ENCODE results near the gene ADAMTSL2. TPM values are rescaled to one million over a fixed set of nuclear protein-coding genes. Genes with fewer than 3 reads are reported as not detected.

ADAMTSL2 gene
- under 1 TPM; 0.44 to 0.66 TPM for total RNA-seq
- polyA plus RNA-seq = under 1 TPM in 2 of 3 donors, not detected in 1; 0.03 to 0.14 TPM
- 0.32 to 5.1 (median 1.1) reads per million in 6 experiments for total RNA-seq

DNA sequence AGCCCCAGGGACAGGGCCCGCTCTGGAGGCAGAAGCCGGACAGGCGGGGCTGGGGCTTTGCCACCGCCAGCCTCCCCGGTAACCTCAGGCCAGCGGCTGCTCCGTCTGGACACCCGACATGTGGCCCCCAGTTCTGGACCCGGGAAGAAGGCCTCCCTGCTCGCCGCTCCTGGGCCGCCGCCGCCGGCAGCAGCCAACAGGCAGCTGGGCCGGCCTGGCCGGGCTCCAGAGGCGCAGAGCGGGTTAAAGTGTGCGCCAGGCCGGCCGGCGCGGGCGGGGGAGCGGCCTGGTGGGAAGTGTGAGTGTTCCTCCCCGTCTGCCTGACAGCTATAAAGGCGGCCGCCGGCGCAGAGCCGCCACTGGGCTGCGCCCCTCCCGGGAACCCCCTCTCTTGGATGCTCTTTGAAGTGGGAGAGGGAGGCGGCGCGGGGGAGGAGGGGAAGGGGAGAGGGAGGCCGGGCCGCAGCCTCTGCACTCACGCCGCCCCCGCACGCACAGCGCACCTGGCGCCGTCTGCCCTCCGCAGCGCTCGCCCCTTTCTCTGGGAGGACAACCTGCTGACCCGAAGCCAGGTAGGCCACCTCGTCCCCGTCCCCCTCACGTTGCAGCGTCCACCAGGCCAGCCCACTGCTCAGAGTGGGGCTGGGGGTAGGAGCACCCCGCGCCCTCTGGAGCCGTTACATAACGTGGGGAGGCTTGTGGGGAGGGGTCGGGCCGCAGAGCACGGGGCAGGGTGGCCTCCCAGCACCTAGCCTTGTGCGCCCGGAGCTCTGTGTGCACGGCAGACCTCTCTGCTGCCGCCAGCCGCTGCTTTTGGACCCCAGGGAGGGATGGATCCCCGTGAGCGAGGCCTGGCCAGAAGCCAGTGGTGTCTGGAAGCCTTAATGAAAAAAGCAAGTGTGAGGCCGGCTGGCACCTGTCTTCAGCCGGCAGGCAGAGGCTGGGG lies at the start of gene ADAMTSL2:
Gene ADAMTSL2, plus strand, starts transcription at position 359 of the 946 bp plus-strand sequence. CDS start 2,009 bp downstream, outside the sequence.
- Mint-ChIP-seq H3K9me3 (no peaks in the 10 kb centered on the region), H3K27ac (peak within 1 kb of the TSS in 7 of 10 donors; percentile 21 to 75 (median 56)), H3K27me3 (peaks cover 0 to 11% (median 0%) of the 10 kb centered on the region in 5 donors), H3K36me3 (no peaks in the 10 kb centered on the region), H3K4me3 (peak within 1 kb of the TSS; percentile 42 to 80 (median 64)), H3K4me1 (peaks cover 11 to 30% (median 22%) of the 10 kb centered on the region in 4 donors)
- peak; percentile 87 to 90 for ATAC-seq
- peak; percentile 17 to 78 (median 60) for DNase-seq
- POLR2A ChIA-PET = interaction anchor here (1.9 kb wide), 1 partner anchor 25 kb away, joined by 14 read pairs; no protein-coding TSS in a partner anchor

DNA sequence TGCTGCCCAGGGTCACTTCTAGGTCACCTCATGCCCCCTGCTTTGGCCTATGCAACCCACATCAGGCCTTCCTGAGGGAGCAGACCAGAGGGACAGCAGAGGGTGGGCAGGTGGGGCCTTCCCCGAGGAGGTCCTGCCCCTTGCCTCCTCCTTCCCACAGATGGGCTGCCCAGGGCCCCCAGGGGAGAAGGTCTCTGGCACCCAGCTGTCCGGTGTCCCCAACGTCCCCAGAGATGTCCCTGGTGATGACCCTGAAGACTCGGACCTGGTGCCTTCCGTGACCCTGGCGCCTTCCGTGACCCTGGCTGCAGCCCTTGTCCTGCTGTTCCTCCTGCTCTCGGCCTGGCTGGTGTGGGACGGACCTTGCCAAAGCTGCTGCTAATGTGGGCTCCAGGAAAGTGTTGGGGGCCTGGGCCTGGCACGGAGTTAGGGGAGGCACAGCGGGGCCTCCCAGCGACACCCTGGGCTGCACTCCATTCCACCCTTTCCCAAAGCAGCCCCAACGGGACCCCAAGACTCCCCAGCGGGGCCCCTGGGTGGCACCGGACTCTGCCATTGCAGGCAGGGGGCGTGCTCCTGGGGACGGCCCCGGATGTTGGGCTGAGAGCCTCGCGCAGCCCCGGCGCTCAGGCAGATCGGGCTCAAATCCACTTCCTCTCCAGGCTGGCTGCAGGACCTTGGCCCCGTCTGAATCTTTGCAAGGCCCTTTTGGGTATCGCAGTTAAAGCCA lies 48.8 kb upstream of the ADAMTSL2 start:
- peak overlapping the region in 8 of 10 donors; percentile 33 to 69 (median 54) for H3K4me3 Mint-ChIP-seq
- peaks cover 0 to 2% (median 0%) of the 10 kb centered on the region in 5 donors for H3K27me3 Mint-ChIP-seq
- peak; percentile 52 to 56 for ATAC-seq
- H3K4me1 Mint-ChIP-seq = peaks cover 2 to 8% (median 6%) of the 10 kb centered on the region in 4 donors
- POLR2A ChIA-PET = interaction anchor here (1.5 kb wide), 1 partner anchor 23 kb away, joined by 3 read pairs; no protein-coding TSS in a partner anchor
- H3K36me3 Mint-ChIP-seq = no peaks in the 10 kb centered on the region
- DNase-seq = peak in 2 of 10 donors; percentile 14 to 59
- H3K27ac Mint-ChIP-seq = peak overlapping the region in 6 of 10 donors; percentile 37 to 86 (median 70)
- H3K9me3 Mint-ChIP-seq = no peaks in the 10 kb centered on the region

DNA sequence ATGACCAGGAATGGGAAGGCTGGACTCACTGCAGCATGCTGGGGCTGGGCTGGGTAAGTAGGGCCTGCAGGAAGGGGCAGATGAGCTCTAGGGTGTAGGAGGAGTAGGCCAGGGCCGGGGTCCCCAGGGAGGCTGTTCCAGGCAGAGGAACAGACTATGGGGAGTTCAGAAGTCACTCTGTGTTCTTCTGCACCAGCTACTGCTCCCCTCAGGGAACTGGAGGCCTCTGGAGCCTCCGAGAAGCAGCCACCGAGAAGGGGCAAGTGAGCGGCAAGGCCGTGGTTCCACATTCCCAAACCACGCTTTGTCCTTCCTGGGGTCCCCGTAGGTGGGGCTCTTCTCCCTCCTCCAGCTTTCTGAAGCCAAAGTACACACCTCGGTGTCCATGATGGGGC lies 47.2 kb upstream of the ADAMTSL2 start:
- H3K4me3 Mint-ChIP-seq = no peak overlapping the region
- POLR2A ChIA-PET = interaction anchor here (0.9 kb wide), 1 partner anchor 22 kb away, joined by 3 read pairs; no protein-coding TSS in a partner anchor
- no peak for DNase-seq
- H3K9me3 Mint-ChIP-seq = no peaks in the 10 kb centered on the region
- H3K27me3 Mint-ChIP-seq = peaks cover 0 to 2% (median 0%) of the 10 kb centered on the region in 5 donors
- H3K27ac Mint-ChIP-seq = no peak overlapping the region
- H3K4me1 Mint-ChIP-seq = peaks cover 2 to 8% (median 6%) of the 10 kb centered on the region in 4 donors
- H3K36me3 Mint-ChIP-seq = no peaks in the 10 kb centered on the region
- no peak for ATAC-seq

DNA sequence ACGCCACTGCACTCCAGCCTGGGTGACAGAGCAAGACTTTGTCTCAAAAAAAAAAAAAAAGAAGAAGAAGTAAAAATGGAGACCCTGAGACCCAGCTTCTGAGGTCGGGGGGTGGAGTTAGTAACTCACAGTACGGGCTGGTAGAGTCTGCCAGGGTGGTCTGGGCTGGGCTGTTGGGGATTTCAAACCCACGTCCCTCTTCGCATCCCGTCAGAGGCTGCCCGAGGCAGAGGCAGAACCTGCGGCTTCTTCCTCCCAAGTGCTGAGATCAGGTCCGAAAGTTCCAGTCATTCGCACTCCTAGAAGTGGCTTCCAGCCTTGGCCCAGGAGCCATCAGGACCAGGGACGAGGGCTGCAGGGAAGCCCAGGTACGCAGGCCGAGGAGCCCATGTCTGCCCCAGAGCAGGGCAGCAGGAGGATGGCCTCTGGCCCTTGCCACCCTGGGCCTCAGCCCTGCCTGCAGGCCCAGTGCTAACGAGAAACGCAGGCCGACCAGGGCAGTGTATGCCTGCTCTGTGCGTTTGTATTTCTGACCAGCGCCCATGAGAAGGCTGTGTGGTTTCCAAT lies 45.7 kb upstream of the ADAMTSL2 start:
- Mint-ChIP-seq H3K27ac (no peak overlapping the region), H3K4me1 (peaks cover 2 to 8% (median 6%) of the 10 kb centered on the region in 4 donors), H3K9me3 (no peaks in the 10 kb centered on the region), H3K27me3 (peaks cover 0 to 2% (median 0%) of the 10 kb centered on the region in 5 donors), H3K4me3 (no peak overlapping the region), H3K36me3 (no peaks in the 10 kb centered on the region)
- POLR2A ChIA-PET = no interaction called here
- ATAC-seq = no peak
- DNase-seq = no peak

DNA sequence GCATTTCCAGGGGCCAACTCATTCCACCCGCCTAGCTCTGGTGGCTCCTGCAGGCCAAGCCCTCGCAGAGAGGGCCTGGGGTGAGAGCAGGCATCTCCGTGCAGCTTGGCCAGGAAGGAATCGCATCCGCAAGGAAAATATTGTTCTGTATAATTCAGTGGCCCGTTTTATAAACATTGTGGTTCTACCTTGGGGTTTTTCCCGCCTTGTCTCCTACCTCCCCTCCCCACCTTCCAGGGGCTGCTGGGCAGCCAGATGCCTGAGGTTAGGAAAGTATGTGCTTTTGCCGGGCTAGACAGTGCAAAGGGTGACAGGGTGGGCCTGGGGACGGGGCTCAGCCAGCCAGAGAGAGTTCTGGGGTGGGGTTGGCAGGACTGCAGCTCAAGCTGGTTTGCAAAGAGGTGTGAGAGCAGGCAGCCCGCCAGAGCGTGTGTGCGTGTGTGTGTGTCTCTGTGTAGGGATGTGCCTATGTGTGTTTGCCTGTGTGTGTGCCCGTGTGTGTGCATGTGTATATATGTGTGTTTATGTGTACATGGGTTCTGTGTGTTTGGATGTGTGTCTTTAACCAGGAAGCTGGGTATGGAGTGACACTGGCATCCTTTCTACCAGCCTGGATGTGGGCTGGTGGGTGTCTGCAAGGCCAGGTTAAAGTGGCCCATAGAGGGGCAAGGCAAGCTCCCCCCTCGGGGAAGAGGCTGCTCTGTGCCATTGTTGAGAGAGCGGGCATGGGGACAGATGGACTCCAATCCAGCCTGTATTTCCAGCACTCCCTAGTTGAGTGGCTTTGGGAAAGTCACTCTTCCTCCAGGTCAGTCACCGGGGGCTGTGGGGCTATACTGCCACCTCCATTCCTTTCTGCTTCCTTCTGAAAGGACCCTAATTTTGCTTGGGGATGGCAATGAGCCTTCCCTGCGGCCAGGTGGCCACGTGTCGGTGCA lies 45.0 kb upstream of the ADAMTSL2 start:
- H3K27ac Mint-ChIP-seq = peak overlapping the region in 3 of 10 donors; percentile 52 to 71 (median 59)
- H3K36me3 Mint-ChIP-seq = no peaks in the 10 kb centered on the region
- peaks cover 2 to 8% (median 6%) of the 10 kb centered on the region in 4 donors for H3K4me1 Mint-ChIP-seq
- peaks cover 0 to 2% (median 0%) of the 10 kb centered on the region in 5 donors for H3K27me3 Mint-ChIP-seq
- DNase-seq (no peak), ATAC-seq (no peak)
- H3K9me3 Mint-ChIP-seq = no peaks in the 10 kb centered on the region
- no peak overlapping the region for H3K4me3 Mint-ChIP-seq
- POLR2A ChIA-PET = no interaction called here

DNA sequence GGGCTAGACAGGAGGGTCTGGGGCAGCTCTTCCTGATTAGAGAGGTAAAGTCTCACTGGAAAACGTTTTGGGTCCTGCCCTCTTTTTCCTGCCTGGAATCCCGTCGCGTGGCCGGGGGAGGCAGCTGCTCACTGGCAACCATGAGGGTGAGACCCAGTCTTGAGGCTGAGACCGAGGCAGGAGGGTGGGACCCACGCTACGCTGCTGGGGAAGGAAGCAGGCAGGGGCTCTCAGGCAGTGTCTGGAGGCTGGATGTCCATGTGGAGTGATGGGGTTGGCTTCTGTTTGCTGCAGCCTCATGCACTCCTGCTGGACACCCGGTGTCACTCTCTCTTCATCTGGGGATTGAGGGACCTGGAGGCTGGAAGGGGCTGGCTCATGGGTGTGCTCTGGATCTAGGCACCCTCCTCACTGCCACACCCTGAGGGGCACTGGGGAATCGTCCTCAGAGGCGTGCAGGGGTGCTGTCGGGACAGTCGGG lies 44.3 kb upstream of the ADAMTSL2 start:
- POLR2A ChIA-PET = no interaction called here
- H3K36me3 Mint-ChIP-seq = no peaks in the 10 kb centered on the region
- H3K4me1 Mint-ChIP-seq = peaks cover 2 to 8% (median 6%) of the 10 kb centered on the region in 4 donors
- ATAC-seq (no peak), DNase-seq (peak in 1 of 10 donors; percentile 60)
- no peaks in the 10 kb centered on the region for H3K9me3 Mint-ChIP-seq
- H3K27me3 Mint-ChIP-seq = peaks cover 0 to 2% (median 0%) of the 10 kb centered on the region in 5 donors
- H3K27ac Mint-ChIP-seq = peak overlapping the region in 1 of 10 donors; percentile 71
- no peak overlapping the region for H3K4me3 Mint-ChIP-seq

DNA sequence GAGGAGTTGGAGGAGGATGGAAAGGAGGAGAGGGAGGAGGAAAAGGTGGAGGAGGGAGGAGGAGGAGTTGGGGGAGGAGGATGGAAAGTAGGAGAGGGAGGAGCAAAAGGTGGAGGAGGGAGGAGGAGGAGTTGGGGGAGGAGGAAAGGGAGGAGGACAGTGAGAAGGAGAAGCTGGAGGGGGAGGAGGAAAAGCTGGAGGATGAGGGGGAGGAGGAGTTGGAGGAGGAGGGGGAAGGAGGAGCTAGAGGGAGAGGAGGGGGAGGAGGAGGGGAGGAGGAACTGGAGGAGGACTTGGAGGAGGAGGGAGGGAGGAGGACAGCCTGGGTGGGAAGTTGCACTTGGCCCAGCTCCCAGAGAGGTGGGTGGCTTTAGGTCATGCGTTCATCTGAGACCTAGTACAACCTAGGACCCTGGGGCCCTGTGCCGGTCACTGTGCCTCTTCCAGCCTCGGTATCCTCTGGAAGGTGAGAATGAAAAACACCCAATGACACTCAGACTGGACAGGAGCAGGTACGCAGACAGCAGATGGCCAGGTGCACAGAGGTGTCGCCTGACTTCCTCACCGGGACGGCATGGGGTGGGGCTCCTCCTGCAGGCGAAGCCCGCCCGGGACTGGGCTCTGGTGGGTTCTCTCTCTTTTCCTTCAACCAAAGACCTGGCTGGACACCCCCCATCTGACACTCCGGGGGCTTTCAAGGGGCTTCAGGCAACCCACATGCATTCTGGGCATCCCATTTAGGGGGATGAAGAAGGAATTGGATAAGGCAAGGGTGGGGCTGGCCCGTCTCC lies 43.4 kb upstream of the ADAMTSL2 start:
- no peaks in the 10 kb centered on the region for H3K36me3 Mint-ChIP-seq

DNA sequence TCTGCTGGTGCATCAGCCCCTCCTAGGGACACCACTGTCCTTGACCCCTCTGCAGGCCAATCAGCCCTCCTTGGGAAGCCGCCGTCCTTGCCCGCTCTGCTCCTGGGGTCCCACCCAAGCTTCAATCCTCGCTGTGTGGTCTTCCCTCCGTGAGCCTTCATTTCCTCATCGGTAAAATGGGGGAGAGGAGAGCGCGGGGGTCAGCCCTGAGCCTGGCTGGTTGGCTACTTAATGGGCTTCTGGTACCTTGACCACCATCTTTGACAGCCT lies 42.9 kb upstream of the ADAMTSL2 start:
- Mint-ChIP-seq H3K36me3 (no peaks in the 10 kb centered on the region), H3K4me1 (peaks cover 0 to under 1% (median 0%) of the 10 kb centered on the region in 4 donors), H3K4me3 (no peak overlapping the region), H3K27ac (no peak overlapping the region), H3K27me3 (peaks cover 0 to 2% (median 0%) of the 10 kb centered on the region in 5 donors), H3K9me3 (no peaks in the 10 kb centered on the region)
- DNase-seq (no peak), ATAC-seq (no peak)
- POLR2A ChIA-PET = interaction anchor here (0.9 kb wide), 1 partner anchor 18 kb away, joined by 8 read pairs; no protein-coding TSS in a partner anchor

More for the DNA sequence above, 43.4 kb upstream of the ADAMTSL2 start:
- Mint-ChIP-seq H3K27me3 (peaks cover 0 to 2% (median 0%) of the 10 kb centered on the region in 5 donors), H3K4me1 (peaks cover 2 to 6% (median 4%) of the 10 kb centered on the region in 4 donors), H3K4me3 (no peak overlapping the region), H3K9me3 (no peaks in the 10 kb centered on the region), H3K27ac (no peak overlapping the region)
- POLR2A ChIA-PET = interaction anchor here (0.7 to 0.9 kb wide), 2 partner anchors 18 to 358 kb away, joined by 4 to 8 read pairs; no protein-coding TSS in a partner anchor
- no peak for ATAC-seq
- no peak for DNase-seq

DNA sequence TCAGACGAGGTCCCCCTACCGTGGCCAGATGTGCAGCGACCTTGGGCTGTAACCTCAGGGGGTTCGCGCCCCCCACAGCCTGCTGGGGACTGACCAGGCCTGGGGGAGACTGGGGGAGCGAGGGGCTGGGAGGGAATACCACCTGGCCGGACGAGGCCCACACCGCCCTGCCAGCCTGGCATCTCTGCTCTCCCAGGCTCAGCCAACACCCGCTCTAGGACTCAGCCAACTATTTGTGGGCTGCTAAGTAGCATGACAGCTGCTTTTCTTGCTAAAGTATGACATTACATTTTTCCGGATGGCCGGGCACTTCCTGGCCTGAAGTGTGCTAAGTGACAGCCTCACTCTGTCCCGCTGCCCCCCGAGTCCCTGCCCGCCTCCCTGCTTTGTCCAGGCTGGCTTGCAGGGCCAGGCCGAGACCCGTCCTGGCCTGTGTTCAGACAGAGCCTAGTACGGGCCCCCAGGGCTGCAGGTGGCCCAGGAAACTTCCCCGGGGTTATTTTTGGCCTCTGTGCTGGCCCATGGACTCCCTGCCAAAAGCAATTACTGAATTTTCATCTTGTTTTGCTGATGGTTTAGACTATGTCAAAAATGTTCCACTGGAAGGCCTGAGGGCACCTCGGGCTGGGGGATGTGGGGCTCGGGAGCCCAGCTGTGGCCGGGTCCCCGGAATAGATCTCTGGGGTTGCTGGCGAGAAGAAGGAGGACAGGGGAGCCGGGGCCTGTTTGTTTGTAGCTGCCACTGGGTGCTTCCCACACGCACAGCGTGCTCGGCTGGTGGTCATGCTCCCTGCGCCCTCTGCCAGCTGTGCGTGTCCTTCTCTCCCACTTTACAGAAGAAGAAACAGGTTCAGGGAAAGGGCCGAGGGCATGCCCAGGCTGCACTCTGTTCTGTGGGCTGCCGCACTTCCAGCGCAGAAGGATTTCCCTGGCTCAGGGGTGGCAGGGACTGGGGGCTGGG lies 42.2 kb upstream of the ADAMTSL2 start:
- no peak overlapping the region for H3K4me3 Mint-ChIP-seq
- POLR2A ChIA-PET = interaction anchor here (0.9 kb wide), 1 partner anchor 17 kb away, joined by 8 read pairs; no protein-coding TSS in a partner anchor
- peaks cover 0 to 2% (median 0%) of the 10 kb centered on the region in 5 donors for H3K27me3 Mint-ChIP-seq
- H3K27ac Mint-ChIP-seq = no peak overlapping the region
- no peaks in the 10 kb centered on the region for H3K9me3 Mint-ChIP-seq
- DNase-seq (peak in 1 of 10 donors; percentile 51), ATAC-seq (no peak)
- no peaks in the 10 kb centered on the region for H3K4me1 Mint-ChIP-seq
- H3K36me3 Mint-ChIP-seq = no peaks in the 10 kb centered on the region

DNA sequence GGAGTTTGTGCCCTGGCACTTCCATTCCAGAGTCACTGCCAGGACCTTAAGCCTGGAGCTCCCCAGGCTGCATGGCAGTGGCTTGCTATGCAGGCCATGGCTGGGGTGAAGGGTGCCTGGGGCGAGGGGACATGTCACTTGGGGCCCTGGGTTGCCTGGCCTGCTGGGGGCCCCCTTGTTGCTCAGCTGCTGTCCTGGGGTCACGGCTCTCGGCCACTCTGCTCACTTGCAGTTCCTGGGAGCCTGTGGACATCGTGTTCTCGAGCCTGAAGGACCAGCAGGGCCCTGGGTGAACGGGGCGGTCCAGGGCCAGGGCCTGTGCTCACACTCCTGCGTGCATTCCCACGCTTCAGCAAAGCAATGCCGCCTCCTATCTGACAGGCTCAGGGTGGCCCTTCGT lies 41.1 kb upstream of the ADAMTSL2 start:
- ATAC-seq (no peak), DNase-seq (no peak)
- POLR2A ChIA-PET = no interaction called here
- Mint-ChIP-seq H3K4me3 (no peak overlapping the region), H3K27ac (no peak overlapping the region), H3K4me1 (peaks cover 0 to 2% (median 0%) of the 10 kb centered on the region in 4 donors), H3K36me3 (no peaks in the 10 kb centered on the region), H3K27me3 (peaks cover 0 to 5% (median under 1%) of the 10 kb centered on the region in 5 donors), H3K9me3 (no peaks in the 10 kb centered on the region)
